Measurements from ENCODE around the gene UNC5C.

The UNC5C gene

DNA sequence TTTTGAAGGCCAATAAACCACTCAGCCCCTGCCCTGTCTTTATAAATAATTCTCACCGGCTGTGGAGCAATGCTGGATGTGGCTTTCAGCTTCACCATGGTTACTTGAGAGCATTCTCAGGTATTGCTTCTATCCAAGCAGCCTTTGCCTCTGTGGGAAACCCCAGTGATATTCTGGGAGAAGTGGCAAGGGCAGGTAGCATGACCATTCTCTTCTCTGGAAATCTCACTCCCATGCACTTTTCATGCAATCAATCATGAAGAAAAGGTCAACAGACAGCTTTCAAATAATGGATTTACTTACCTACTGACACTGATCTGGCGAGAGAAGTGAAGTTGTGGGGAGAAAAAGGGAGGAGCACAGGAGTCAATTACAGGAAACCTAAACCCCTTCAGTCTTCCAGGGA, 49.5 kb downstream of the UNC5C start:
- Mint-ChIP-seq H3K4me3 (no peak overlapping the region), H3K9me3 (no peaks in the 10 kb centered on the region), H3K27me3 (no peaks in the 10 kb centered on the region), H3K27ac (no peak overlapping the region), H3K4me1 (no peaks in the 10 kb centered on the region), H3K36me3 (no peaks in the 10 kb centered on the region)
- no peak for DNase-seq
- CTCF ChIA-PET, result no interaction called here

GRCh38 chr4:95494186-95494585, 54.6 kb downstream of the UNC5C start:
- no peaks in the 10 kb centered on the region for H3K36me3 Mint-ChIP-seq
- H3K4me3 Mint-ChIP-seq, result no peak overlapping the region
- CTCF ChIA-PET, result no interaction called here
- no peaks in the 10 kb centered on the region for H3K4me1 Mint-ChIP-seq
- no peaks in the 10 kb centered on the region for H3K27me3 Mint-ChIP-seq
- no peak for DNase-seq
- H3K27ac Mint-ChIP-seq, result no peak overlapping the region
- H3K9me3 Mint-ChIP-seq, result no peaks in the 10 kb centered on the region

DNA sequence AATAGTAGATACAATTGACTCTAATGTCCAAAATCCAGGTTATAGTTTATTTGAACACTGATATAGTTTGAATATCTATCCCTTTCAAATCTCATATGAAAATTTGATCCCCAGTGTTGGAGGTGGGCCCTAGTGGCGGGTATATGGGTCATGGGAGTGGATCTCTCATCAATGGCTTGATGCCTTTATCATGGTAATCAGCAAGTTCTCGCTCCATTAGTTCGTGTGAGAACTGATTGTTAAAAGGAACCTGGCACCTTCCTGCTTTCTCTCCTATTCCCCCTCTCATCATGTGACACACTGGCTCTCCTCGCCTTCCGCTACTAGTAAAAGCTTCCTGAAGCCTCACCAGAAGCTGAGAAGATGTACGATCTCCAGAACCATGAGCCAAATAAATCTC, 70.1 kb downstream of the UNC5C start:
- CTCF ChIA-PET, result no interaction called here
- Mint-ChIP-seq H3K27ac (no peak overlapping the region), H3K9me3 (no peaks in the 10 kb centered on the region), H3K4me1 (no peaks in the 10 kb centered on the region), H3K27me3 (no peaks in the 10 kb centered on the region), H3K4me3 (no peak overlapping the region), H3K36me3 (no peaks in the 10 kb centered on the region)
- no peak for DNase-seq

DNA sequence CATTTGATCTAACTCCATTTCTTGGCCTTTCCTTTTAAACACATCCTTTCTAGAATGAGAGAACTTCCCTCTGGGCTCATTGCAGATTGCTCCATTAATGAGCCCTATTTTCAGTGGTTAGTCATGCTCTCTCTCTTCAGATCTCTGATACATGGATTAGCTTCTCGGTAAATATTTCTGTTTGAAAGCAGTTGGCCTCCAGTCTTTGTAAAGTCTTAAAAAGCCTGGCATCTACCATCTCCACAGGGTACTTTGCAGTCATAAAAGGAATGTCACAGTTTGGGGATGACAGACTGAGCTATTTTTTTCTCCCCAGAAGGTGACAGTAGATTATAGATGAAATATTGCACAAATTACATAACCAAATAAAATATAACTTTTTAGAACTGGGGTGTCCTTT, 72.7 kb downstream of the UNC5C start:
- H3K9me3 Mint-ChIP-seq, result no peaks in the 10 kb centered on the region
- no peak for DNase-seq
- no peaks in the 10 kb centered on the region for H3K27me3 Mint-ChIP-seq
- CTCF ChIA-PET, result no interaction called here
- H3K4me3 Mint-ChIP-seq, result no peak overlapping the region
- no peak overlapping the region for H3K27ac Mint-ChIP-seq
- no peaks in the 10 kb centered on the region for H3K36me3 Mint-ChIP-seq
- H3K4me1 Mint-ChIP-seq, result no peaks in the 10 kb centered on the region

DNA sequence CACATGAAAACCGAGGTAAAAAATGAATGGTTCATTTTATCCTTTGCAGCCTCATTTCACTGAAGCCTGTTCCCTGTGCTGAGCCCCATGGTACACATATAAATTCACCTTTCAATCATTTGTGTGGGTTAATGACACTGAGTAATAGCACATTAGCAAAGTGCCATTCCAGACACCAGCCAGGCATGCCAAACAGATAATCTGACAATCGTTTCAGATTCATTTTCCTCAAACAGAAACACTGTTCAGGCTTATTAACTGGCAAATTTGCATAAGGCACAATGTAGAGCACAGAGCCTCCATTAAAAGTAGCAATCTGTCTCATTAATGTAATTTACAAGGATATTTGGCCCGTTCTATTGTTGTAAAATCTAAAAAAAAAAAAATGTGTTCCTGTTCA, 76.2 kb downstream of the UNC5C start:
- no peak overlapping the region for H3K27ac Mint-ChIP-seq
- H3K4me1 Mint-ChIP-seq, result no peaks in the 10 kb centered on the region
- no peaks in the 10 kb centered on the region for H3K9me3 Mint-ChIP-seq
- H3K4me3 Mint-ChIP-seq, result no peak overlapping the region
- CTCF ChIA-PET, result no interaction called here
- H3K36me3 Mint-ChIP-seq, result no peaks in the 10 kb centered on the region
- DNase-seq, result no peak
- no peaks in the 10 kb centered on the region for H3K27me3 Mint-ChIP-seq

DNA sequence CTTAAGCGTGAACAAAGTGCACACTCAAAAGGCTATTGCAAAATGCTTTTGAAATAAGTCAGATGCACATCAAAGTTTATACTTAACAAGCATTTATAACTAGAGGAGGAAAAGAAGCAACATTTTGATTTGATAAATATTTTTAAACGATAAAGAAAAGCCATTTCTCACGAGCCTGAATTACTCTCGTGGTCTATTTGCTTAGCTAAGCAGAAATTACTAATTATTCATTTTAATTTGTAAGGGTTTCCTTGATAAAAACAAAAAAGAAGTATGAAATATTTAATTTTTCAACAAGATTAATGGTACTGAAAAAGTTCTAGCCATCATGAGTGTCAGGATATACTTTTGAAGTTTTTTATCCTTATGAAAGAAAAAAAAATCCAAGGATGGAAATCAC, 78.2 kb downstream of the UNC5C start:
- no peaks in the 10 kb centered on the region for H3K27me3 Mint-ChIP-seq
- H3K4me1 Mint-ChIP-seq, result no peaks in the 10 kb centered on the region
- H3K36me3 Mint-ChIP-seq, result no peaks in the 10 kb centered on the region
- no peak for DNase-seq
- CTCF ChIA-PET, result no interaction called here
- no peaks in the 10 kb centered on the region for H3K9me3 Mint-ChIP-seq
- no peak overlapping the region for H3K4me3 Mint-ChIP-seq
- H3K27ac Mint-ChIP-seq, result no peak overlapping the region

GRCh38 chr4:95469617-95470016, 79.2 kb downstream of the UNC5C start:
- Mint-ChIP-seq H3K27ac (no peak overlapping the region), H3K9me3 (no peaks in the 10 kb centered on the region), H3K4me1 (no peaks in the 10 kb centered on the region), H3K4me3 (no peak overlapping the region), H3K36me3 (no peaks in the 10 kb centered on the region), H3K27me3 (no peaks in the 10 kb centered on the region)
- CTCF ChIA-PET, result no interaction called here
- DNase-seq, result no peak

DNA sequence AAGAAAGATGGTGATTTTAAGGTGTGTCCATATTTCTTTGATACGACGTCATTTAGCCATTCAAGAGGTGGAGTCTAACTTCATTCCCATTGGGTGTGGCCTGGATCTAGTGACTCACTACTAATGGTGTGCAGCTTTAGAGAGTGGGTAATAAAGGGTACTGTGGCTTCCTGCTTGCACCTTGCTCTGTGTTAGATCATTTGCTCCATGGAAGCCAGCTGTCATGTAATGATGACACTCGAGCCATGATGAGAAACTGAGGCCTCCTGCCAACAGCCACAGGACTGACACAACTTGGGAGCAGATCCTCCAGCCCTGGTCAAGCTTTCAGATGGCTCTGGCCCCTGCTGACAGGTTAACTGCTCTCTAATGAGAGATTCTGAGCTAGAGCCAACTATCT, 82.0 kb downstream of the UNC5C start:
- CTCF ChIA-PET, result no interaction called here
- Mint-ChIP-seq H3K36me3 (no peaks in the 10 kb centered on the region), H3K27ac (no peak overlapping the region), H3K27me3 (no peaks in the 10 kb centered on the region), H3K4me1 (no peaks in the 10 kb centered on the region), H3K9me3 (no peaks in the 10 kb centered on the region), H3K4me3 (no peak overlapping the region)
- DNase-seq, result no peak

- H3K4me1 Mint-ChIP-seq, result no peaks in the 10 kb centered on the region
- no peak for DNase-seq
- H3K27me3 Mint-ChIP-seq, result no peaks in the 10 kb centered on the region
- no peaks in the 10 kb centered on the region for H3K36me3 Mint-ChIP-seq
- H3K9me3 Mint-ChIP-seq, result no peaks in the 10 kb centered on the region
- CTCF ChIA-PET, result no interaction called here
- no peak overlapping the region for H3K4me3 Mint-ChIP-seq
- no peak overlapping the region for H3K27ac Mint-ChIP-seq
Observed at GRCh38 chr4:95465010-95465409, 83.8 kb downstream of the UNC5C start.

DNA sequence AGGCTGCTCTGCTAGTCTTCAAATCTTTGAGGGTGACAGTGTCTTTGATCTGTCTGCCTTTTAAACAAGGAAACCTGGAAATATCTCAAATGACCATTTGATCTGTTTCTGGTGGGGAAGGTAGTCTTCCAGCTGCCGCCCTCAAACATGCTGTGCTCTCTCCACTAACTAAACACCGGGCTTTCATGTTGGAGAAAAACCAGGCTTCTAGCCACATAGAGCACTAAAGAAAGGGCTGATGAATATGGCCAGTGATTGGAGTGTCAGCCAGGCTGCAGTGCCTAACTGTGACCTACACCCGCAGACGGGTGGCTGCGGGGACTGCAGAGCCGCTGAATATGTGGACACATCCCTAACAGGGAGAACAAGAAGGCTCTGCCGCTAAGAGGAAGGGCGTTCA, 85.9 kb downstream of the UNC5C start:
- no peaks in the 10 kb centered on the region for H3K36me3 Mint-ChIP-seq
- H3K4me1 Mint-ChIP-seq, result no peaks in the 10 kb centered on the region

GRCh38 chr4:95457353-95457752, 91.4 kb downstream of the UNC5C start:
- H3K27ac Mint-ChIP-seq, result no peak overlapping the region
- H3K36me3 Mint-ChIP-seq, result no peaks in the 10 kb centered on the region
- no peak overlapping the region for H3K4me3 Mint-ChIP-seq
- DNase-seq, result no peak
- H3K4me1 Mint-ChIP-seq, result no peaks in the 10 kb centered on the region
- CTCF ChIA-PET, result no interaction called here
- H3K27me3 Mint-ChIP-seq, result no peaks in the 10 kb centered on the region
- H3K9me3 Mint-ChIP-seq, result no peaks in the 10 kb centered on the region

More for the DNA sequence above, 85.9 kb downstream of the UNC5C start:
- CTCF ChIA-PET, result no interaction called here
- Mint-ChIP-seq H3K4me3 (no peak overlapping the region), H3K27me3 (no peaks in the 10 kb centered on the region), H3K9me3 (no peaks in the 10 kb centered on the region), H3K27ac (no peak overlapping the region)
- DNase-seq, result no peak

DNA sequence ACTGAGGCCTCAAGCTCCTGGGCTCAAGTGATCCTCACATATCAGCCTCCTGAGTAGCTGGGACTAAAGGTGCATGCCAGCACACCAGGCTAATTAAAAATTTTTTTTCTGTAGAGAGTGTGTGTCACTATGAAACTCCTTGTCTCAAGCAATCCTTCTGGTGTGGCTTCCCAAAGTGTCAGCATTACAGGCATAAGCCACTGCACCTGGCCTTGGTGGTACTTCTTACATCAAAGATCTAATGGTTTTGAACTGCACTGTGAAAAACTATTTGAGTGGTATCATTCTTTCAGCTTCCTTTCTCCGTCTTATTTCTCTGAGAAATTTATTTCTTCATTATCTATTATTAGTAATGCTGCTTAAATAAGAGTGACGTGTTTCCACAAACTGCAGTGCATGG, 98.5 kb downstream of the UNC5C start:
- H3K27me3 Mint-ChIP-seq, result no peaks in the 10 kb centered on the region
- no peaks in the 10 kb centered on the region for H3K4me1 Mint-ChIP-seq
- CTCF ChIA-PET, result no interaction called here
- no peak for DNase-seq
- no peak overlapping the region for H3K27ac Mint-ChIP-seq
- H3K36me3 Mint-ChIP-seq, result no peaks in the 10 kb centered on the region
- H3K9me3 Mint-ChIP-seq, result no peaks in the 10 kb centered on the region
- no peak overlapping the region for H3K4me3 Mint-ChIP-seq

DNA sequence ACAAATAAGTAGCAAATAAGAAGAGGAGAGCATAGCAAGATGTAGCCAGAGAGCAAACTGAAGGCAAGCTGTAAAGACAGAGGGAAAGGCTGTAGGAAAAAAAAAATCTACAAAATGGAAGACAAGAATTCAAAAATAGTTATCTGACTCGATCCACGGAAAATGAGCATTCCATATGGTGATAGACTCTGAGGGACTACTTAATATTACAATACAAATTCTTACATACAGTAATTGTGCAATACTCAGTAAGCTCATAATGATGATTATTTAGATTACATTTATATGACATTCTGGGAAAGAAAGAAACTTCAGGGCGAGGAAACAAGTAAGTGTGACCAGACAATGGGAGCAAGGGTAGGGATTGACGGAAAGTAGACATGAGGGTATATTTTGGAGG, 102.6 kb downstream of the UNC5C start:
- no peaks in the 10 kb centered on the region for H3K4me1 Mint-ChIP-seq
- H3K4me3 Mint-ChIP-seq, result no peak overlapping the region
- DNase-seq, result no peak
- H3K27ac Mint-ChIP-seq, result no peak overlapping the region
- H3K36me3 Mint-ChIP-seq, result no peaks in the 10 kb centered on the region
- H3K27me3 Mint-ChIP-seq, result no peaks in the 10 kb centered on the region
- no peaks in the 10 kb centered on the region for H3K9me3 Mint-ChIP-seq
- CTCF ChIA-PET, result no interaction called here

DNA sequence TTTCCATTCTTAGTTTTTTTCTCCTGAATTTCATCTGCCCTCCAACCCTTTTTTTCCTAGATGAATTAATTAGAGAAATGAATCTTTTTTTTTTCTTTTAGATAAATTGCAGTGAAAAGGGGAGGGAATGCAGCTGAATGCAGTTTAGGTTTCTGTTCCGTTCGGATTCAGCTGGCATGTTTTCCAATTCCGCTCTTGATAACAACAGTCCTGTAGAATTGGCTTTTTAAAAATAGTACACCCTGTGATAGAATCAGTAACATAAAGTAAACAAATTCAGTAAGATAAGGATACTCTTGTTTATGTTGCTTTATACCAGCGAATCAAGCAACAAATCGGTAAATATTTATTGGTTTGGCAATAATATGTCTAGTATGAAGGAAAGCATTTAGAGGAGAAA, 103.5 kb downstream of the UNC5C start:
- Mint-ChIP-seq H3K4me3 (no peak overlapping the region), H3K4me1 (no peaks in the 10 kb centered on the region), H3K36me3 (no peaks in the 10 kb centered on the region), H3K9me3 (no peaks in the 10 kb centered on the region), H3K27ac (no peak overlapping the region), H3K27me3 (no peaks in the 10 kb centered on the region)
- CTCF ChIA-PET, result no interaction called here
- DNase-seq, result no peak

- no peaks in the 10 kb centered on the region for H3K9me3 Mint-ChIP-seq
- H3K36me3 Mint-ChIP-seq, result no peaks in the 10 kb centered on the region
- CTCF ChIA-PET, result no interaction called here
- H3K27me3 Mint-ChIP-seq, result no peaks in the 10 kb centered on the region
- H3K4me1 Mint-ChIP-seq, result no peaks in the 10 kb centered on the region
- DNase-seq, result no peak
- H3K4me3 Mint-ChIP-seq, result no peak overlapping the region
- H3K27ac Mint-ChIP-seq, result no peak overlapping the region
Observed at GRCh38 chr4:95444812-95445211, 104.0 kb downstream of the UNC5C start.

- H3K27me3 Mint-ChIP-seq, result no peaks in the 10 kb centered on the region
- no peak for DNase-seq
- H3K4me1 Mint-ChIP-seq, result no peaks in the 10 kb centered on the region
- H3K4me3 Mint-ChIP-seq, result no peak overlapping the region
- CTCF ChIA-PET, result no interaction called here
- H3K27ac Mint-ChIP-seq, result no peak overlapping the region
- H3K9me3 Mint-ChIP-seq, result no peaks in the 10 kb centered on the region
- no peaks in the 10 kb centered on the region for H3K36me3 Mint-ChIP-seq
Observed at GRCh38 chr4:95439896-95440295, 108.9 kb downstream of the UNC5C start.
